ENCODE data around the gene ADGRE2. TPM values are rescaled to one million over a fixed set of nuclear protein-coding genes. Genes with fewer than 3 reads are reported as not detected.

ADGRE2 gene
- total RNA-seq, 1 experiment from 2014 or later: 4.2 TPM

DNA sequence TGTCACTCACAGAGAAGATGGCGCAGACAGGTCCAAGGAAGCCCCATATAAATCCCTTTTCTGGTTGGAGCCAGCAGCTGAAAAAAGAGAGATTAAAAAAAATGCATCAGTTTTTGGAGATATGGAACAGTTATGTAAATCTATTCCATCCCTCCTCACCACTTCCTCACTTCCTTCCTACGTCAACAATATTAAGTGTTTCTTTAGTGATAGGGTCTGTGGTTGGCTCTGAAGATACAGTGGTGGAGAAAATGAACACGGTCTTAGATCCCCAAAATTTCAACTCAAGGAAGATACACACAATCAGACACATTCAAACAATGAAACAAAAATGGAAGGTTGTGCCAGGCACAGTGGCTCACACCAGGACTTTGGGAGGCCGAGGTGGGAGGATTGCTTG lies 31.5 kb downstream of the ADGRE2 start:
- Histone ChIP-seq H3K4me2 (ENCODE audit: low read length) (no peak overlapping the region), H3K27ac (ENCODE audit: low read length) (no peak overlapping the region)
- BruUV-seq (replicated peaks): no TSS peak

DNA sequence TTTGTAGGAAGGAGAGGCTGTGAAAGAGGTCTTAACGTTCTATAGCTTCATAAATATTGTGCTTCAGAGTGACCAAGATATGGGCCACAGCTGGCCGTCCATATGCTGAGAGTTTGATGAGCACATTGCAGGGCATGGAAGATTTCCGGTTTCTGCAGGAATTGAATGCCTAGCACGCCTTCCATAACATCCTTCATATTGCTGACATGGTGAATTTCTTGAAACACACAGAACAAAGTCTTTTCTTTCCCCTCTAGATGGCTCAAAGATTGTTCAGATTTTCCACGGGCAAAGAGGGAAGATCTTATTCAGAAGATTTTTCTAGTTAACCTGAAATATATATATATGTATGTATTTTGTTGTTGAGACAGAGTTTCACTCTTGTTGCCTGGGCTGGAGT lies 42.4 kb downstream of the ADGRE2 start:
- no peaks in the 10 kb centered on the region for H3K9me3 ChIP-seq (ENCODE audit: low read length)
- no peak overlapping the region for H2AFZ ChIP-seq (ENCODE audit: low read length)
- no peaks in the 10 kb centered on the region for H3K36me3 ChIP-seq (ENCODE audit: low read depth, low read length)
- H4K20me1 ChIP-seq (ENCODE audit: low read length): no peaks in the 10 kb centered on the region
- no peak overlapping the region for H3K4me2 ChIP-seq (ENCODE audit: low read length)
- POLR2A ChIA-PET (ENCODE audit: unreplicated experiment): no interaction called here
- CTCF ChIA-PET: no interaction called here
- no peak overlapping the region for H3K27ac ChIP-seq (ENCODE audit: low read length)
- no peak overlapping the region for H3K9ac ChIP-seq (ENCODE audit: low read length)
- intact Hi-C loops (cut with micrococcal nuclease): no loop called here
- H3K79me2 ChIP-seq (ENCODE audit: low read length): no peaks in the 10 kb centered on the region
- DNase-seq: no peak
- no TSS peak for BruUV-seq (replicated peaks)
- TF ChIP-seq EZH2 (IDR thresholded peaks at IDR 0.05; ENCODE audit: low read length, unreplicated experiment) (no peak), EZH2phosphoT487 (IDR thresholded peaks at IDR 0.05; ENCODE audit: borderline replicate concordance, low read length) (no peak), CTCF (conservative IDR thresholded peaks at IDR 0.05; ENCODE audit: low read depth, low read length) (no peak)
- no peak for ATAC-seq
- no peak overlapping the region for H3K4me3 ChIP-seq (ENCODE audit: low read length)
- H3K4me1 ChIP-seq (ENCODE audit: insufficient read depth, low read length): no peaks in the 10 kb centered on the region
- H3K9me2 ChIP-seq (replicated peaks; ENCODE audit: low read length): no peaks in the 10 kb centered on the region
- H3K27me3 ChIP-seq (ENCODE audit: low read length): no peaks in the 10 kb centered on the region
- H3F3A ChIP-seq (ENCODE audit: low read length, unreplicated experiment): no peaks in the 10 kb centered on the region

More for the DNA sequence above, 31.5 kb downstream of the ADGRE2 start:
- H3K4me3 ChIP-seq (ENCODE audit: low read length): no peak overlapping the region
- POLR2A ChIA-PET (ENCODE audit: unreplicated experiment): no interaction called here
- no peaks in the 10 kb centered on the region for H3K79me2 ChIP-seq (ENCODE audit: low read length)
- CTCF ChIA-PET: no interaction called here
- intact Hi-C loops (cut with micrococcal nuclease): no loop called here
- H3F3A ChIP-seq (ENCODE audit: low read length, unreplicated experiment): no peaks in the 10 kb centered on the region
- H2AFZ ChIP-seq (ENCODE audit: low read length): no peak overlapping the region
- no peak for ATAC-seq
- DNase-seq: no peak
- no peaks in the 10 kb centered on the region for H3K4me1 ChIP-seq (ENCODE audit: insufficient read depth, low read length)
- TF ChIP-seq CTCF (conservative IDR thresholded peaks at IDR 0.05; ENCODE audit: low read depth, low read length) (no peak), EZH2 (IDR thresholded peaks at IDR 0.05; ENCODE audit: low read length, unreplicated experiment) (no peak), EZH2phosphoT487 (IDR thresholded peaks at IDR 0.05; ENCODE audit: borderline replicate concordance, low read length) (no peak)
- H3K27me3 ChIP-seq (ENCODE audit: low read length): no peaks in the 10 kb centered on the region
- no peak overlapping the region for H3K9ac ChIP-seq (ENCODE audit: low read length)
- no peaks in the 10 kb centered on the region for H3K9me2 ChIP-seq (replicated peaks; ENCODE audit: low read length)
- peaks cover 15% of the 10 kb centered on the region for H3K36me3 ChIP-seq (ENCODE audit: low read depth, low read length)
- no peaks in the 10 kb centered on the region for H4K20me1 ChIP-seq (ENCODE audit: low read length)
- no peaks in the 10 kb centered on the region for H3K9me3 ChIP-seq (ENCODE audit: low read length)

- no peak overlapping the region for H3K4me2 ChIP-seq (ENCODE audit: low read length)
- no peaks in the 10 kb centered on the region for H3K79me2 ChIP-seq (ENCODE audit: low read length)
- no peak for DNase-seq
These were observed 44.8 kb downstream of the ADGRE2 start for GRCh38 chr19:14733574-14733973.

More at GRCh38 chr19:14733574-14733973, 44.8 kb downstream of the ADGRE2 start:
- H3K27me3 ChIP-seq (ENCODE audit: low read length): no peaks in the 10 kb centered on the region
- ATAC-seq: no peak
- H2AFZ ChIP-seq (ENCODE audit: low read length): no peak overlapping the region
- no peak overlapping the region for H3K9ac ChIP-seq (ENCODE audit: low read length)
- no peaks in the 10 kb centered on the region for H3K36me3 ChIP-seq (ENCODE audit: low read depth, low read length)
- H3K9me3 ChIP-seq (ENCODE audit: low read length): peaks cover 7% of the 10 kb centered on the region; the same call in 1 of the 2 replicates
- BruUV-seq (replicated peaks): no TSS peak
- no peaks in the 10 kb centered on the region for H3F3A ChIP-seq (ENCODE audit: low read length, unreplicated experiment)
- ChIA-PET POLR2A (ENCODE audit: unreplicated experiment) (no interaction called here), CTCF (no interaction called here)
- TF ChIP-seq EZH2 (IDR thresholded peaks at IDR 0.05; ENCODE audit: low read length, unreplicated experiment) (no peak), EZH2phosphoT487 (IDR thresholded peaks at IDR 0.05; ENCODE audit: borderline replicate concordance, low read length) (no peak), CTCF (conservative IDR thresholded peaks at IDR 0.05; ENCODE audit: low read depth, low read length) (no peak)
- no peak overlapping the region for H3K27ac ChIP-seq (ENCODE audit: low read length)
- H3K4me3 ChIP-seq (ENCODE audit: low read length): no peak overlapping the region
- intact Hi-C loops (cut with micrococcal nuclease): no loop called here
- H4K20me1 ChIP-seq (ENCODE audit: low read length): no peaks in the 10 kb centered on the region
- no peaks in the 10 kb centered on the region for H3K4me1 ChIP-seq (ENCODE audit: insufficient read depth, low read length)
- H3K9me2 ChIP-seq (replicated peaks; ENCODE audit: low read length): no peaks in the 10 kb centered on the region

Data from PC-3 (cell line).